Measurements from ENCODE around the gene TSPAN16.

GRCh38 chr19:11261431-11261970 lies 34.5 kb upstream of the TSPAN16 start:
- TF ChIP-seq POLR2A (IDR thresholded peaks at IDR 0.05) = no peak
- TF ChIP-seq, protein P1, sequence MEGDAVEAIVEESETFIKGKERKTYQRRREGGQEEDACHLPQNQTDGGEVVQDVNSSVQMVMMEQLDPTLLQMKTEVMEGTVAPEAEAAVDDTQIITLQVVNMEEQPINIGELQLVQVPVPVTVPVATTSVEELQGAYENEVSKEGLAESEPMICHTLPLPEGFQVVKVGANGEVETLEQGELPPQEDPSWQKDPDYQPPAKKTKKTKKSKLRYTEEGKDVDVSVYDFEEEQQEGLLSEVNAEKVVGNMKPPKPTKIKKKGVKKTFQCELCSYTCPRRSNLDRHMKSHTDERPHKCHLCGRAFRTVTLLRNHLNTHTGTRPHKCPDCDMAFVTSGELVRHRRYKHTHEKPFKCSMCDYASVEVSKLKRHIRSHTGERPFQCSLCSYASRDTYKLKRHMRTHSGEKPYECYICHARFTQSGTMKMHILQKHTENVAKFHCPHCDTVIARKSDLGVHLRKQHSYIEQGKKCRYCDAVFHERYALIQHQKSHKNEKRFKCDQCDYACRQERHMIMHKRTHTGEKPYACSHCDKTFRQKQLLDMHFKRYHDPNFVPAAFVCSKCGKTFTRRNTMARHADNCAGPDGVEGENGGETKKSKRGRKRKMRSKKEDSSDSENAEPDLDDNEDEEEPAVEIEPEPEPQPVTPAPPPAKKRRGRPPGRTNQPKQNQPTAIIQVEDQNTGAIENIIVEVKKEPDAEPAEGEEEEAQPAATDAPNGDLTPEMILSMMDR (IDR thresholded peaks at IDR 0.05) = no peak

All from gastroesophageal sphincter (tissue), 3 donors.